EH (cell line): Measurements from ENCODE around the gene FBXO17.
"Not testable (repeated sequence)": the region's sequence is repeated elsewhere in the genome, so short reads cannot be mapped to it uniquely, and the experiment has no call there.

Experiments used
- DNase-seq: peaks from one replicate; pipeline ENCODE4 v3.0.0-alpha.2; 2015; ENCODE audit warnings: low read depth

Gene FBXO17

GRCh38 chr19:38975214-38975860, at the start of gene FBXO17:
FBXO17 (minus strand) TSS chr19:38975742; CDS start chr19:38950319, 25,423 bp downstream.
- DNase-seq = peak; percentile 68

GRCh38 chr19:39024875-39025641, 49.5 kb upstream of the FBXO17 start:
- no peak for DNase-seq

DNA sequence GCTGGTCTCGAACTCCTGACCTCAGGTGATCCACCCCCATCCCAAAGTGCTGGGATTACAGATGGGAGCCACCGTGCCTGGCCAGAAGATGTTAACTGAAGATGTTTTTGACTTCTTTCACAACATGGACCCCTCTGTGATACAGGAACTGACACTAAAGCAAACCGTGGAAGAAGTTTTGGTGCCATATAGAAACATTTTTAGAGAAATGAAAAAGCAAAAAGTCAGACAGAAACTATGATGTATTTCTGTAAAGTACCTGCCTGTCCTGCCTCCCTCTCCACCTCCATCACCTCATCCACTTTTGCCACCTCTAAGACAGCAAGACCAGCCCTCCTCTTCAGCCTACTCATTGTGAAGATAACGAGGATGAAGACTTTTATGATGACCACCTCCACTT, 45.5 kb upstream of the FBXO17 start:
- DNase-seq = no peak

- DNase-seq = no peak
Observed at GRCh38 chr19:39017646-39018045, 42.1 kb upstream of the FBXO17 start.

GRCh38 chr19:39017026-39017425, 41.5 kb upstream of the FBXO17 start:
- DNase-seq = no peak

DNA sequence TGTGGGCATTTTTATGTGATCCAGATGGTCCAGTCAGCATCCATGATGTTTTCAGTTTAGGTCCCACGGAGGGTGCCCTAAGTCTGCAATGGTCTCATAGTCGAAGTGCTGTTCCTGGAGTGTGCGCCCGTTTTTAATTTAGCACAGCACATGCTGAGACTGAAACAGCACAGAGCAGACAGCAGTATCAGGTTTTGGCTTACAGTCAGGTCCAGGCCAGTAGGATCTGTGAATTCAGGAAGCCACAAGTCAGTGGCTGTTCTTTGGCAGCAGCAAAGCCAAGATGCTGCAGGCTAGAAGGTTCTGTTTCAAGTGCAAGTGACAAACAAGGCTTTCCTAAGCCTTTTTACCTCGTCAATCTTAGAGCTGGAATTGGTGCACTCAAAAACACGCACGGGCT, 38.5 kb upstream of the FBXO17 start:
- DNase-seq = peak; percentile 17

DNA sequence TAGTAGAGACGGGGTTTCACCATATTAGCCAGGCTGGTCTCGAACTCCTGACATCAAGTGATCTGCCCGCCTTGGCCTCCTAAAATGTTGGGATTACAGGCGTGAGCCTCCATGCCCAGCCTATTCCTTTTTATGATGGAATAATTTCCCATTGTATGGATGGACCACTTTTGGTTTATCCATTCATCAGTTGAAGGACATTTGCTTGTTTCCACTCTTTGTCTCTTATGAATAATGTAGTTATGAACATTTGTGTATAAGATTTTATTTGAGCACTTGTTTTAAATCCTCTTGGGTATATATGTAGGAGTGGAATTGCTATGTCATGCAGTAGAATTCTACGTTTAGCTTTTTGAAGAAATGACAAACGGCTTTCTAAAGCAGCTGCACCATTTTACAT, 33.5 kb upstream of the FBXO17 start:
- no peak for DNase-seq

DNA sequence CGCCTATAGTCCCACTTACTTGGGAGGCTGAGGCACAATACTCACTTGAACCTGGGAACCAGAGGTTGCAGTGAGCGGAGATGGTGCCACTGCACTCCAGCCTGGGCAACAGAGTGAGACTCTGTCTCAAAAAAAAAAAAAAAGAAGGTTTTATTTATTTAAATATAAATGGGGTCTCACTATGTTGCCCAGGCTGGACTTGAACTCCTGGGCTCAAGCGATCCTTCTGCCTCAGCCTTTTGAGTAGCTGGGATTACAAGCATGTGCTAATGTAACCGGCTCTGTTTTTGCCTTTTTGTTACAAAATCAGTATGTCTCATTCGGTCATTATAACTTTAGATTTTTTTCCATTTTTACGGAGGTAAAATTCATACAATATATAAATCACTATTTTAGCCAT, 32.6 kb upstream of the FBXO17 start:
- DNase-seq = no peak

- no peak for DNase-seq
Observed at GRCh38 chr19:39007096-39007495, 31.6 kb upstream of the FBXO17 start.

GRCh38 chr19:39004403-39004802, 28.9 kb upstream of the FBXO17 start:
- no peak for DNase-seq

DNA sequence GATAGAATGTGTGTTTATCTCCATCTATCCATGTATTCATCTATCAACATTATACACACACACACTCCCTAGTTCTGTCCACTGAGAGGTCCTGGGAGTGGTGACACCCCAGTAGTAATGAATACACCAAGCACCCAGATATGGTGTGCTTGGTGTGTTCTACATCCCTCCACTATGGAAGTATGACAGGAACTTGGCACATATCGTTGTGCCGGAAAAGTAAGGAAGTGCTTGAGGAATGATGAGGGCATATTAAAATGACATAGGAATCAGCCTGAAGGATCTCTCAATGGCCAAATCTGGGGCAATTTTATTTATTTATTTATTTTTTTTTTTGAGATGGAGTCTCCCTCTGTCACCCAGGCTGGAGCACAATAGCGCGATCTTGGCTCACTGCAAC, 28.3 kb upstream of the FBXO17 start:
- no peak for DNase-seq

DNA sequence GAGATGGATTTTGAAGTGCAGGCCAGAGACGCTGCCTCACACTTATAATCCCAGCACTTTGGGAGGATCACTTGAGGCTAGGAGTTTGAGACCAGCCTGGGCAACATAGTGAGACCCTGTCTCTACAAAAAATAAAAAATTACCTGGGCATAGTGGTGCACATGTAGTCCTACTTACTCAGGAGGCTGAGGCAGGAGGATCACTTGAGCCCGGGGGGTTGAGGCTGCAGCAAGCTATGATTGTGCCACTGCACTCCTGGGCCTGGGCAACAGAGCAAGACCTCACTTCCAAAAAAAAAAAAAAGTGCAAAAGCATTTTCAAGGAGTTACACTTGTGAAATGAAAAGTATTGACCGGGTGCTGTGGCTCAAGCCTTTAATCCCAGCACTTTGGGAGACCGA, 27.6 kb upstream of the FBXO17 start:
- DNase-seq = no peak

DNA sequence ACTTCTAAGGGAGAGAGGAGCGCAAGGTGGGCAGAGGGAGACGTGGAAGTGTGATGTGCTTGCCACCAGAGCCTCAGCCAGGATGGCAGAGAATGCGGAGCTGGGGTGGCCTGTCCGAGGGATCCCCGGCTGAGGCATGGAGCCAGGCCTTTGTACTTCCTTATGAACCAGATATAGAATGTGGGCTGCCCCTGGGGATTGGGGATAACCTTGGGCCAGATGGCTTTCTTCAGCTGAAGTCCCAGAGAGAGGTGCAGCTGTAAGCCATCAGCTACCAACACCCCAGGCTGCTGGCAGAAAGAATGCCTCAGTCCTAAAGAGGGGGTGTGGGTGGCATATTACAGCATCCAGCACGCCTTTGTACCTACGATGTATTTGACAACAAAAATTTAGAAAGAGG, 25.5 kb upstream of the FBXO17 start:
- DNase-seq = no peak

DNA sequence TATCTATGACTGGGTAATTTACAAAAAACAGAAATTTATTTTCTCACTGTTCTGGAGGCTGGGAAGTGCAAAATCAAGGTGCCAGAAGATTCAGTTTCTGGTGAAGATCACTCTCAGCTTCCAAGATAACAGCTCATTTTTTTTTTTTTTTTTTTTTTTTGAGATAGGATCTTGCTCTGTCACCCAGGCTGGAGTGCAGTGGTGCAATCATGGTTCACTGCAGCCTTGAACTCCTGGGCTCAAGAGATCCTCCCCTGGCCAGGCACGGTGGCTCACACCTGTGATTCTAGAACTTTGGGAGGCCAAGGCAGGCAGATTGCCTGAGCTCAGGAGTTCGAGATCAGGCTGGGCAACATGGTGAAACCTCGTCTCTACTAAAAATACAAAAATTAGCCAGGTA, 22.0 kb upstream of the FBXO17 start:
- DNase-seq = not testable (repeated sequence)

DNA sequence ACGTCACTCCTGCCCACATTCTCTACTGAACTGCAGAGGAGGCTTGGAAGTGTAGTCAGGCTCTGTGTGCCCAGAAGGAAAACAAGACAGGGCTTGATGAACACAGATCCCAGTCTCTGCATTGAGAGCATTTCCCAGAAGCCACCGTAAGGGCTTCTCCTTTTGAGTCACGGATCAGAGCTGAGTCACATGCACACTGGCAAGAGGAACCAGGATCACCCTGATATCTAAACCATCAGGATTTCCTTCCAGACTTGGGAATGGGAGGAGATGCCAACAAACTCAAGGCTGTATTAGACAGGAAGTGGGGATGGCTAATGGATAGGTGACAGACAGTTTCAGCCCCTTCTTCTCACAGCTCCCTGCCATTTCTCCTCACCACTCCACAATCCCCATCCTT, 17.7 kb upstream of the FBXO17 start:
- peak; percentile 85 for DNase-seq

- peak; percentile 70 for DNase-seq
Observed at GRCh38 chr19:38990949-38991697, 15.6 kb upstream of the FBXO17 start.

DNA sequence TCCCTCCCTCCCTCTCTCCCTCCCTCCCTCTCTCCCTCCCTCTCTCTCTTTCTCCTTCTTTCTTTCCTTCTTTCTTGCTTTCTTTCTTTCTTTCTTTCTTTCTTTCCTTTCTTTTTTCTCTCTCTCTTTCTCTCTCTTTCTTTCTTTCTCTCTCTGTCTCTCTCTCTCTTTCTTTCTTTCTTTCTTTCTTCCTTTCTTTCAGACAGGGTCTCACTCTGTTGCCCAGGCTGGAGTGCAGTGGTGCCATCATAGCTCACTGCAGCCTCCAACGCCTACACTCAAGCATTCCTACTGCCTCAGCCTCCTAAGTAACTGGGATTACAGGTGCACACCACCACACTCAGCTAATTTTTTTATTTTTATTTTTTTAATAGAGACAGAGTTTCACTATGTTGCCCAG, 14.1 kb upstream of the FBXO17 start:
- not testable (repeated sequence) for DNase-seq

GRCh38 chr19:38989066-38989605, 13.6 kb upstream of the FBXO17 start:
- DNase-seq = peak; percentile 27

DNA sequence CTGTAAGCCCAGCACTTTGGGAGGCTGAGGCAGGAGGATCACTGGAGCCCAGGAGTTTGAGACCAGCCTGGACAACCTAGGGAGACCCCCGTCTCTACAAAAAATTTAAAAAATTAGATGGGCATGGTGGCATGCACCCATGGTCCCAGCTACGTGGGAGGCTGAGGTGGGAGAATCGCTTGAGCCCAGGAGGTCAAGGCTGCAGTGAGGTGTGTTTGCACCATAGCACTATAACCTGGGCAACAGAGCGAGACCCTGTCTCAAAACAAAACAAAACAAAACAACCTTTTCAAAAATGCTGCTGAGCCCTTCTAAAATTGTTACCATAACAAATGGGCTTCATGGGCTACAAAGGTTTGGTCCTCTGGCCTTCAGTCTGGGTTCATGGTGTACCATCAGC, 13.1 kb upstream of the FBXO17 start:
- DNase-seq = not testable (repeated sequence)

DNA sequence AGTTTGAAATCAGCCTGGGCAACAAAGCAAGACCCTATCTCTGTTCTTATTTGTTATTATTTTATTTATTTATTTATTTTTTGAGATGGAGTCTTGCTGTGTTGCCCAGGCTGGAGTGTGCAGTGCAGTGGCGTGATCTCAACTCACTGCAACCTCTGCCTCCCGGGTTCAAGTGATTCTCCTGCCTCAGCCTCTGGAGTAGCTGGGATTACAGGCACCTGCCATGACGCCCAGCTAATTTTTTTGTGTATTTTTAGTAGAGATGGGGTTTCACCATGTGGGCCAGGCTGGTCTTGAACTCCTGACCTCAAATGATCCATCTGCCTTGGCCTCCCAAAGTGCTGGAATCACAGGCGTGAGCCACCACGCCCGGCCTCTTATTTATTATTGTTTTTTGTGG, 12.2 kb upstream of the FBXO17 start:
- not testable (repeated sequence) for DNase-seq

- no peak for DNase-seq
Observed at GRCh38 chr19:38985262-38985661, 9.7 kb upstream of the FBXO17 start.

GRCh38 chr19:38980583-38981374, 5.2 kb upstream of the FBXO17 start:
- no peak for DNase-seq
